GM12801 (cell line): Measurements from ENCODE around the gene APCDD1.

Experiments
- TF ChIP-seq, protein P1 (sequence below): IDR thresholded peaks from one replicate; pipeline ENCODE4 v1.5.1; 2011; ENCODE audit warnings: control low read depth; ENCODE audit not compliant: insufficient read length; ENCODE audit errors: extremely low read depth

APCDD1 gene

DNA sequence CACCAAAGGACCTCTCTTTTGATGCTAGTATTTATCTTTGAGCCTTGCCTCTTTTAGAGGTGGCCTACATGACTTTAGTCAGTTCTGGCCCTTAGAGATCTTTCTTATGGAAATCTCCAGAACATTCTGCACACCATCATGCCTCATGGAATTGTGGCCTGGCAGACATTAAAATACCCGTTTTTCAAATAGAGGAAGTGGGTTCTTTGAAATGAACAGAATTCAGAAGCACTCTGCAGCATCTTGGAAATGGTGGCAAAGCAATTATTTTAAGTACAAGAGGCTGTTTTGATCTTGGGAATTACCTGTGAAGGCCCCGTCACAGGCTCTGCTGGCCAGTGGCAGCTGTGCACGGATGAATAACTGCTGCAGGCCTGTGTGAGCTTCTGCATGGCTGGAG is 40.7 kb upstream of the APCDD1 start:
- TF ChIP-seq, protein P1, sequence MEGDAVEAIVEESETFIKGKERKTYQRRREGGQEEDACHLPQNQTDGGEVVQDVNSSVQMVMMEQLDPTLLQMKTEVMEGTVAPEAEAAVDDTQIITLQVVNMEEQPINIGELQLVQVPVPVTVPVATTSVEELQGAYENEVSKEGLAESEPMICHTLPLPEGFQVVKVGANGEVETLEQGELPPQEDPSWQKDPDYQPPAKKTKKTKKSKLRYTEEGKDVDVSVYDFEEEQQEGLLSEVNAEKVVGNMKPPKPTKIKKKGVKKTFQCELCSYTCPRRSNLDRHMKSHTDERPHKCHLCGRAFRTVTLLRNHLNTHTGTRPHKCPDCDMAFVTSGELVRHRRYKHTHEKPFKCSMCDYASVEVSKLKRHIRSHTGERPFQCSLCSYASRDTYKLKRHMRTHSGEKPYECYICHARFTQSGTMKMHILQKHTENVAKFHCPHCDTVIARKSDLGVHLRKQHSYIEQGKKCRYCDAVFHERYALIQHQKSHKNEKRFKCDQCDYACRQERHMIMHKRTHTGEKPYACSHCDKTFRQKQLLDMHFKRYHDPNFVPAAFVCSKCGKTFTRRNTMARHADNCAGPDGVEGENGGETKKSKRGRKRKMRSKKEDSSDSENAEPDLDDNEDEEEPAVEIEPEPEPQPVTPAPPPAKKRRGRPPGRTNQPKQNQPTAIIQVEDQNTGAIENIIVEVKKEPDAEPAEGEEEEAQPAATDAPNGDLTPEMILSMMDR: no peak

DNA sequence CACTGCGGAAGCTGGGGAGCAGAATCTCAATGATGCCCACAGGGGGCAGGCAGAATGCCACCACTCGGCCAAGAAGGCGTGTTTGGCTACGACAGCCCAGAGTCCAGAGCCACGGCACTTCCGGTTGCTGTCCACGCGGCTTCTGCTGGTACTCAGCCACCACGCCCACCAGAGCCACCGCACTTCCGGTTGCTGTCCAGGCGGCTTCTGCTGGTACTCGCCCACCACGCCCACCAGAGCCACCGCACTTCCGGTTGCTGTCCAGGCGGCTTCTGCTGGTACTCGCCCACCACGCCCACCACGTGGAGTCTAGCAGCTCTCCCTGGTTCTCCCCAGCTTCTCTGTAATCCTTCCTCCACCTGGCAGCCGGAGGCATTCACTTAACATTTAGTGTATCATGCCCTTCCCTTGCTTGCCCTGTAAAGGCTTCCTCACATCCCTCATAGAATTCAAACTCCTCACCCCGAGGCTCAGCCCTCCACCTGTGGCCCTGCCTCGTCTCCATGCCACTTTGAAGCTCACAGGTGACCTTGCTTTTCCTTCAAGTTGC is 40.1 kb upstream of the APCDD1 start:
- TF ChIP-seq, protein P1: no peak

DNA sequence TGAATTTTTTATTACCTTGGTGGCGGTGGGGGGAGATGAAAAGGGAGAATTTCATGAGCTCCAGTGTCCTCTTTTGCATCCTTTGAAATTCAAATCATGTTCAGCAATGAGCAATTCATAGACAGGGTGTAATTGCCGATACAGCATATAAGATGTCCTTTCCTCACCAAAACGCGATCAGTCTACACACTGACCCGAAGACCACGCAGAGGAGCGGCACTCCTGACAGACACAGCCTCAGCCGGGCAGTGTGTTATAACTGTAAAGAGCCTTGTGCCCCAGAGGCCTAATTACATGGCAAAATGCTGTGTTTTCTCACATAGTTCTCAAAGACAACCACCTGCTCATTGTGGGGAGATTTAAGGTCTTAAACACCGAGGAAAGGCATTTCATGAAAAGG is 38.4 kb upstream of the APCDD1 start:
- TF ChIP-seq, protein P1: no peak

DNA sequence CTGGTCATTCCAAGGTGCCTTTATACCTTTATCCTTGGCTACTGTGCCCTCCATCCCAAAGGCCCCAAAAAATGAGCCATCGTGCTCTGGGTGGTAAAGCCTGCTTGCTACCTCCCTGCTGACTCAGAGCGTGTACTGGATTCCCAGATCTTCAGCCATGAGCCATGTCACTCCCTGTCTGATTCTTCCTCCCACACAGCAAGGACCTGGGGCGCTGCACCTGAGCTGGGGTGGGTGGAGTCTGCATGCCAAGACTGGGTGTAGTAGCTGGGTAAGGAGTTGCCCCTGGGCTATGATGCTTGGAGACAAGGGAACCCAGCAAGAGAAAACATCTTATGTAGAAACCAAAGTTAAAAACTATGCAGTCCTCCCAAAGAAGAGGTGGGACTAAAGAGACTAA is 37.2 kb upstream of the APCDD1 start:
- TF ChIP-seq, protein P1: no peak

DNA sequence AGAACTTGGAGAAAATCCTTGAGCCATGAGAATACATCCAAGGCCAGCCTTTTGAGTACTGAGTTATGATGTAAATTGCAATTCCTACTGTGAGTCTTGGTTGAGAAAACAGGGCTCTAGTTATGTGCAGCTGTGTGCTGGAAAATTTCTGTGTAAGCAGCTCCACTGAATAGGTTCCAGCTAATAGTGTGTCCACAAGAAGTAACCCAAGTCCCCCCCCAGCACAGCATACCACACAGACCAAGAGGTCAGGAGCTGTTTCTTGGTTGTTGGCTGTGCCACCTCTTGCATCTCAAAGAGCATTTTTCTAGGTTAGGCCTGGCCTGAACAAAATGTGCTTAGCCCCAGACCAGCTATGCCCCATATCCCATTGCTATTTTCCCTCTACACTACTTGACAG is 36.8 kb upstream of the APCDD1 start:
- TF ChIP-seq, protein P1: no peak

DNA sequence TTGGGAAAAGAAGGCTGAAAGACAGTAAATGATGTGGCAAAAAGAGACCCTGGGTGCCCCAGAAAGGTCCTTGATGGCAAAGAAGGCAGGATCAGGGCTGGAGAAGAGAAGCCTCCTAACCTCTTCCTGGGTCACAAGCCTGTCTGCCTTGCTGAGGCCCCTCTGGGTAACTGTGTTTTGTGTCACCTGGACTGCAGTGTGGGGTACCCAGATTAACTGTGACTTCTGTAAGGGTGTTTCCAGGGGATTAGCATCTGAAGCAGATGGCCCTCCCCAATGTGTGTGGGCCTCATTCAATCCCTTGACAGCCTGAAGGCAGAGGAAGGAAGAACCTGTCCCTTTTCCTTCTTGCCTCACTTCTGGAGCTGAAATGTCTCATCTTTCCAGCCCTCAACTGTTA is 35.6 kb upstream of the APCDD1 start:
- TF ChIP-seq, protein P1: no peak

DNA sequence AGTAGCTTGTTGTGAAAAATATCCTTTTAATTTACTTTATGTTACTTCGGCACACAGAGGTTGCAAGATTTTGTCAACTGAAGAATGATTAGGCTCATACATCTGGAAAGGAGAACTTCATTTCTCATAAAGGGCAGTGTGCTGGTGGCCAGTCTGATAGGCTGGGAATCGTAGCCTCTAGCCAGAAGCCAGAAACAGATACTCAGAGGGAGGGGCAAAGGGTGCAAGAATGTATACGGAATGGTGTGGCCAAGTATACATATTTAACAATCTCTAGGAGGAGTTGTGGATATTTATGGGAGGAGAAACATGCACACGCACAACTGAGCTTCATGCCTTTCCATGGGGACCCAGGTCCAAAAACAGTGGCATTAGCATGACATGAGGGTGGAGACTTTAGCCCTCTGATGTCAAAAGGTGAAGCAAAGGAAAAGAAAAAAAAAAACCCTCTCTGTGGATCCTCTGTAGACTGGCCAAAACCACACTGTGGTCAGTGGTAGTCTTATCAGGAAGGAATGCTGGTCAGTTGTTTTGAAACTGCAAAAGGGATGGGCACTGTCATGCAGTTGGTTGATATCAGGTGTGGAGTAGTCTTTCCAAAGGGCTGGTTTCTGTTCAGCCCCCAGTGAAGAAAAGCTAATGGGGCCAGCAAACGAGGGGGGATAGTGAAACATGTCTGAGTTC is 34.9 kb upstream of the APCDD1 start:
- TF ChIP-seq, protein P1: no peak
